Lung (tissue), 12 donors: Measurements from ENCODE around the gene C2CD2. TPM values are rescaled to one million over a fixed set of nuclear protein-coding genes. Genes with fewer than 3 reads are reported as not detected.
A peak's percentile ranks its signal among the peaks of the same experiment; 100 is the strongest.
"Not testable (repeated sequence)": the region's sequence is repeated elsewhere in the genome, so short reads cannot be mapped to it uniquely, and the experiment has no call there.

Source experiments
- ATAC-seq: fragments of 200-7000 bp; cut with Tn5 transposase; one replicate; pipeline ENCODE4 v1.9.1; 2020; ENCODE audit warnings: moderate number of reproducible peaks; ENCODE audit not compliant: insufficient read depth, low FRiP score
- DNase-seq, 3 donors: peaks; one replicate each; pipeline ENCODE4 v3.0.0-alpha.2; 2013 to 2017
- H3K27ac ChIP-seq, 2 donors: one replicate each; pipeline ENCODE4 v1.5.1; 2013; ENCODE audit warnings: mild to moderate bottlenecking in 2 of 2, moderate library complexity in 2 of 2, control low read depth in 1 of 2, inconsistent platforms in 1 of 2, low read depth in 1 of 2, low read length in 1 of 2
- H3K27me3 ChIP-seq, 3 donors: one replicate each; pipeline ENCODE4 v1.5.1; 2013; ENCODE audit warnings: low read length in 2 of 3; ENCODE audit not compliant: control insufficient read depth in 3 of 3, insufficient read depth in 3 of 3
- H3K36me3 ChIP-seq, 4 donors: one replicate each; pipeline ENCODE4 v1.5.1; 2013; ENCODE audit warnings: low read length in 4 of 4, mild to moderate bottlenecking in 1 of 4, moderate library complexity in 1 of 4; ENCODE audit not compliant: control insufficient read depth in 4 of 4, insufficient read depth in 4 of 4
- H3K4me1 ChIP-seq, 5 donors: one replicate each; pipeline ENCODE4 v1.5.1; 2013; ENCODE audit warnings: low read length in 5 of 5, mild to moderate bottlenecking in 2 of 5, moderate library complexity in 1 of 5; ENCODE audit not compliant: control insufficient read depth in 5 of 5, insufficient read depth in 5 of 5
- H3K4me3 ChIP-seq: one replicate; pipeline ENCODE4 v1.5.1; 2013; ENCODE audit warnings: mild to moderate bottlenecking, control low read depth, moderate library complexity
- H3K9ac ChIP-seq, 2 donors: one replicate each; pipeline ENCODE4 v1.5.1; 2013; ENCODE audit warnings: low read length in 2 of 2, control low read depth in 1 of 2; ENCODE audit not compliant: insufficient read depth in 1 of 2
- H3K9me3 ChIP-seq, 4 donors: one replicate each; pipeline ENCODE4 v1.5.1; 2013; ENCODE audit warnings: low read length in 3 of 4, mild to moderate bottlenecking in 1 of 4, moderate library complexity in 1 of 4; ENCODE audit not compliant: control insufficient read depth in 4 of 4, insufficient read depth in 3 of 4
- CTCF ChIP-seq: IDR thresholded peaks from 2 replicates; pipeline ENCODE4 v1.5.1; 2012; ENCODE audit warnings: mild to moderate bottlenecking; ENCODE audit errors: control extremely low read depth, extremely low read depth
- WGBS, 2 donors: extraction: QIAGEN DNeasy Blood & Tissue Kit; methylation state at CpG; one replicate each; pipeline ENCODE4 v1.1.7; 2013; 5-methylcytosine and 5-hydroxymethylcytosine counted together
- polyA plus RNA-seq, 2 donors: library from polyadenylated mRNA; stranded (reverse); fragments of 200-250 nt; gene quantifications; one replicate each; pipeline ENCODE4 v1.2.1, GENCODE V29; 2013
- total RNA-seq, 2 donors: library from RNA; depleted of rRNA in 1 of 2; stranded (reverse); fragments of >200 nt in 1 of 2; gene quantifications; one replicate each; pipeline ENCODE4 v1.2.1, GENCODE V29; 2014 to 2021
- donor health status: control.
- donor health status: control.
- donor health status: Bipolar disorder and iron deficiency.
- donor health status: healthy.
- donor health status: DM: yes; HTN: yes; CAD: no.

Gene C2CD2
- total and polyA plus RNA-seq, 4 donors: 7.0 to 19.5 (median 12.2) TPM

- peaks cover 0 to 19% (median 2%) of the 10 kb centered on the region in 5 donors for H3K4me1 ChIP-seq
- no peaks in the 10 kb centered on the region for H3K27me3 ChIP-seq
- WGBS, 2 donors: 93 to 96% methylated on average over 8 of the region's 8 CpGs
- DNase-seq (no peak), ATAC-seq (no peak)
- no peak overlapping the region for H3K4me3 ChIP-seq
- H3K36me3 ChIP-seq: no peaks in the 10 kb centered on the region
- no peak overlapping the region for H3K27ac ChIP-seq
- no peaks in the 10 kb centered on the region for H3K9me3 ChIP-seq
- no peak overlapping the region for H3K9ac ChIP-seq
- TF ChIP-seq CTCF: no peak
Measured at GRCh38 chr21:41960386-41960785, 6.6 kb upstream of the C2CD2 start.

DNA sequence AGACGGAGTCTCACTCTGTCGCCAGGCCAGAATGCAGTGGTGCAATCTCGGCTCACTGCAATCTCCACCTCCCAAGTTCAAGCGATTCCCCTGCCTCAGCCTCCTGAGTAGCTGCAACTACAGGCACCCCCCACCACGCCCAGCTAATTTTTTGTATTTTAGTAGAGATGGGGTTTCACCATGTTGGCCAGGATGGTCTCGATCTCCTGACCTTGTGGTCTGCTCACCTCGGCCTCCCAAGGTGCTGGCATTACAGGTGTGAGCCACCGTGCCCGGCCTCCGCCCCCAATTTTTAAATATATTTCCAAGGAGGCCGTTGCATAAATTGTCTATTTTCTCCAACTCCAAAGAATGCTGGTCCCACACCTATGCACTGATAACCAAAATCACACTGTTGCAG, 5.9 kb upstream of the C2CD2 start:
- H3K4me3 ChIP-seq, H3K27ac ChIP-seq, H3K36me3 ChIP-seq, ATAC-seq, H3K9me3 ChIP-seq, H3K9ac ChIP-seq, DNase-seq, H3K27me3 ChIP-seq: not testable (repeated sequence)
- H3K4me1 ChIP-seq: peaks cover 0 to 19% (median 2%) of the 10 kb centered on the region in 5 donors
- WGBS, 2 donors: 94 to 95% methylated on average over 11 of the region's 11 CpGs

GRCh38 chr21:41958886-41959563, 5.2 kb upstream of the C2CD2 start:
- H3K4me1 ChIP-seq: peaks cover 0 to 23% (median 4%) of the 10 kb centered on the region in 5 donors
- 94 to 95% methylated on average over 16 of the region's 16 CpGs for WGBS, 2 donors
- no peak for DNase-seq
- H3K27ac ChIP-seq: no peak overlapping the region
- no peak for ATAC-seq
- no peaks in the 10 kb centered on the region for H3K9me3 ChIP-seq
- H3K36me3 ChIP-seq: no peaks in the 10 kb centered on the region
- H3K9ac ChIP-seq: no peak overlapping the region
- TF ChIP-seq CTCF: no peak
- H3K27me3 ChIP-seq: no peaks in the 10 kb centered on the region
- H3K4me3 ChIP-seq: no peak overlapping the region

- no peaks in the 10 kb centered on the region for H3K27me3 ChIP-seq
- no peaks in the 10 kb centered on the region for H3K9me3 ChIP-seq
- ATAC-seq: no peak
- H3K9ac ChIP-seq: no peak overlapping the region
- H3K36me3 ChIP-seq: no peaks in the 10 kb centered on the region
- peak overlapping the region; percentile 7 to 59 for H3K27ac ChIP-seq
- WGBS, 2 donors: 54 to 64% methylated on average over 24 of the region's 24 CpGs
- no peak overlapping the region for H3K4me3 ChIP-seq
- peak; percentile 89 to 95 (median 93) for DNase-seq
- peaks cover 0 to 23% (median 4%) of the 10 kb centered on the region in 5 donors for H3K4me1 ChIP-seq
- TF ChIP-seq CTCF: no peak
Measured at GRCh38 chr21:41957991-41958766, 4.4 kb upstream of the C2CD2 start.
